Epidermal melanocyte (primary cell): Measurements from ENCODE around the gene ADGRA1.

Source experiments
- DNase-seq: peaks from one replicate; pipeline ENCODE4 v3.0.0; 2011; ENCODE audit warnings: low spot score; ENCODE audit not compliant: insufficient read length

ADGRA1 gene

GRCh38 chr10:133075346-133076137 is 12.2 kb upstream of the ADGRA1 start:
- DNase-seq, result no peak

GRCh38 chr10:133076274-133077038 is 11.3 kb upstream of the ADGRA1 start:
- DNase-seq, result no peak

GRCh38 chr10:133079836-133080682 is 7.7 kb upstream of the ADGRA1 start:
- no peak for DNase-seq

- DNase-seq, result no peak
Measured at GRCh38 chr10:133080683-133081040, 7.1 kb upstream of the ADGRA1 start.

- no peak for DNase-seq
Measured at GRCh38 chr10:133081636-133082035, 6.1 kb upstream of the ADGRA1 start.

GRCh38 chr10:133082685-133083421 is 4.9 kb upstream of the ADGRA1 start:
- no peak for DNase-seq

GRCh38 chr10:133083422-133084100 is 4.2 kb upstream of the ADGRA1 start:
- DNase-seq, result no peak

- DNase-seq, result no peak
Measured at GRCh38 chr10:133084491-133084890, 3.2 kb upstream of the ADGRA1 start.

GRCh38 chr10:133085251-133086125 is 2.2 kb upstream of the ADGRA1 start:
- DNase-seq, result no peak

- DNase-seq, result no peak
Measured at GRCh38 chr10:133086247-133086646, 1.5 kb upstream of the ADGRA1 start.

- DNase-seq, result no peak
Measured at GRCh38 chr10:133087045-133087678, 562 bp upstream of the ADGRA1 start.

GRCh38 chr10:133088179-133088955 is 643 bp downstream of the ADGRA1 start:
- no peak for DNase-seq

GRCh38 chr10:133088956-133089800 is 1.5 kb downstream of the ADGRA1 start:
- DNase-seq, result no peak

GRCh38 chr10:133090101-133090500 is 2.4 kb downstream of the ADGRA1 start:
- no peak for DNase-seq

- DNase-seq, result no peak
Measured at GRCh38 chr10:133090654-133091053, 2.9 kb downstream of the ADGRA1 start.

- no peak for DNase-seq
Measured at GRCh38 chr10:133091316-133091715, 3.6 kb downstream of the ADGRA1 start.

GRCh38 chr10:133093291-133093690 is 5.6 kb downstream of the ADGRA1 start:
- DNase-seq, result no peak
